ENCODE results near the gene PPM1D. TPM values are rescaled to one million over a fixed set of nuclear protein-coding genes. Genes with fewer than 3 reads are reported as not detected.
A peak's percentile ranks its signal among the peaks of the same experiment; 100 is the strongest.

Gene PPM1D
- total RNA-seq, 1 experiment from 2014 or later, result 10.4 TPM

DNA sequence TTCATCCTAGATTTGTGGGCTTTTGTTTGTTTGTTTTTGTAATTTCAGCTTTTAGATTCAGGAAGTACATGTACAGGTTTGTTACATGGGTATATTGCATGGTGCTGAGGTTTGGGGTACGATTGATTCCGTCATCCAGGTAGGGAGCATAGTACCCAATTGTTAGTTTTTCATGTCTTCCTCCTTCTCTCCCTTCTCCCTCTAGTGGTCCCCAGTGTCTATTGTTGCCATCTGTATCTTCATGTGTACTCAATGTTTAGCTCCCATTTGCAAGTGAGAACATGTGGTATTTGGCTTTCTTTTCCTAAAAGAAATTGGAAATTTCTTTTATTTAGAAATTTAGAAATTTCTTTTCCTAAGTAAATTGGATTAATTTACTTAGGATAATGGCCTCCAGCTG, 40.5 kb downstream of the PPM1D start:
- ChIA-PET CTCF (no interaction called here), POLR2A (ENCODE audit: unreplicated experiment) (no interaction called here)
- TF ChIP-seq CTCF (conservative IDR thresholded peaks at IDR 0.05) (peak; percentile 48), EZH2 (IDR thresholded peaks at IDR 0.05; ENCODE audit: low read depth) (no peak)
- BruUV-seq (replicated peaks), result no TSS peak
- peak in 1 of 2 experiments; percentile 35 for DNase-seq
- Histone ChIP-seq H3K4me1 (replicated peaks; ENCODE audit: insufficient read depth) (peaks cover 6% of the 10 kb centered on the region; the same call in 1 of the 2 replicates), H3K27me3 (ENCODE audit: insufficient read depth, low read depth) (no peaks in the 10 kb centered on the region), H3K79me2 (ENCODE audit: low read depth) (0 out of 2 replicates have a peak, but pooled peaks cover 5% of the 10 kb centered on the region), H3K27ac (no peak overlapping the region), H2AFZ (no peak overlapping the region), H3K36me3 (ENCODE audit: low read depth) (no peaks in the 10 kb centered on the region), H3K4me3 (no peak overlapping the region), H4K20me1 (ENCODE audit: insufficient read depth) (peaks cover 7% of the 10 kb centered on the region; the same call in 1 of the 2 replicates), H3K9me2 (ENCODE audit: insufficient read depth) (no peaks in the 10 kb centered on the region), H3K4me2 (no peak overlapping the region), H3K9me3 (ENCODE audit: insufficient read depth, low read depth) (no peaks in the 10 kb centered on the region), H3F3A (ENCODE audit: insufficient read depth, low read depth) (peaks cover 20% of the 10 kb centered on the region)
- intact Hi-C loops (cut with micrococcal nuclease; ENCODE audit: unreplicated experiment), result no loop called here

GRCh38 chr17:60641126-60641525, 41.1 kb downstream of the PPM1D start:
- DNase-seq, result no peak
- ChIA-PET CTCF (no interaction called here), POLR2A (ENCODE audit: unreplicated experiment) (no interaction called here)
- H3K27me3 ChIP-seq (ENCODE audit: insufficient read depth, low read depth), result no peaks in the 10 kb centered on the region
- 0 out of 2 replicates have a peak, but pooled peaks cover 5% of the 10 kb centered on the region for H3K79me2 ChIP-seq (ENCODE audit: low read depth)
- no peak overlapping the region for H3K4me3 ChIP-seq
- no peaks in the 10 kb centered on the region for H3K9me3 ChIP-seq (ENCODE audit: insufficient read depth, low read depth)
- no peak overlapping the region for H2AFZ ChIP-seq
- BruUV-seq (replicated peaks), result no TSS peak
- no peak overlapping the region for H3K27ac ChIP-seq
- H3K4me1 ChIP-seq (replicated peaks; ENCODE audit: insufficient read depth), result peaks cover 6% of the 10 kb centered on the region; the same call in 1 of the 2 replicates
- no peaks in the 10 kb centered on the region for H3K36me3 ChIP-seq (ENCODE audit: low read depth)
- H3K4me2 ChIP-seq, result no peak overlapping the region
- no peak for TF ChIP-seq CTCF (conservative IDR thresholded peaks at IDR 0.05)
- TF ChIP-seq EZH2 (IDR thresholded peaks at IDR 0.05; ENCODE audit: low read depth), result no peak
- H4K20me1 ChIP-seq (ENCODE audit: insufficient read depth), result peaks cover 7% of the 10 kb centered on the region; the same call in 1 of the 2 replicates
- intact Hi-C loops (cut with micrococcal nuclease; ENCODE audit: unreplicated experiment), result no loop called here
- H3K9me2 ChIP-seq (ENCODE audit: insufficient read depth), result no peaks in the 10 kb centered on the region
- H3F3A ChIP-seq (ENCODE audit: insufficient read depth, low read depth), result peaks cover 20% of the 10 kb centered on the region

DNA sequence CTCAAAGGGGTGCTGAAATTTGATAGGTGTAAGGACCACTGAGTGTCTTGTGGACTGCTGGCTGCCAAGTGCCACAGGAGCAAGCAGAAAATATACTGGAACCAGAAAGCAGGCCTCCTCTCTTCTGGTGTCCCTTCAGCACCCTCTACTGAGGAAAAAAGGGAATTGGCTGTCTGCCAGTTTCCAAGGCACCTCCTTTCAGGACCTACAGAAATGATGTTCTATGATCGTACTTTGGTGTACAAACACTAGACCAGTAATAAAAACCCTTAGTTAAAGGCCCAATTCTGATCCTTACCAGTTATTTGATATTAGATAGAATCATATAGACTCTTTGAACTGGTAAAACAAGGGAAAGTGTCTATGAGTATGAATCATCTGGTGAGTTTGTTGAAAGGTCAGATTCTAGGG, 41.8 kb downstream of the PPM1D start:
- ChIA-PET POLR2A (ENCODE audit: unreplicated experiment) (no interaction called here), CTCF (no interaction called here)
- H3K79me2 ChIP-seq (ENCODE audit: low read depth), result 0 out of 2 replicates have a peak, but pooled peaks cover 5% of the 10 kb centered on the region
- no peaks in the 10 kb centered on the region for H3K27me3 ChIP-seq (ENCODE audit: insufficient read depth, low read depth)
- no peak for TF ChIP-seq EZH2 (IDR thresholded peaks at IDR 0.05; ENCODE audit: low read depth)
- peak; percentile 68 for TF ChIP-seq CTCF (conservative IDR thresholded peaks at IDR 0.05)
- intact Hi-C loops (cut with micrococcal nuclease; ENCODE audit: unreplicated experiment), result no loop called here
- peaks cover 6% of the 10 kb centered on the region; the same call in 1 of the 2 replicates for H3K4me1 ChIP-seq (replicated peaks; ENCODE audit: insufficient read depth)
- 0 out of 2 replicates have a peak overlapping the region, but pooled peaks have one; percentile 0 for H3K27ac ChIP-seq
- H3K9me2 ChIP-seq (ENCODE audit: insufficient read depth), result no peaks in the 10 kb centered on the region
- H3K4me3 ChIP-seq, result no peak overlapping the region
- H4K20me1 ChIP-seq (ENCODE audit: insufficient read depth), result peaks cover 7% of the 10 kb centered on the region; the same call in 1 of the 2 replicates
- BruUV-seq (replicated peaks), result no TSS peak
- no peaks in the 10 kb centered on the region for H3K36me3 ChIP-seq (ENCODE audit: low read depth)
- H3F3A ChIP-seq (ENCODE audit: insufficient read depth, low read depth), result peaks cover 20% of the 10 kb centered on the region
- no peak overlapping the region for H3K4me2 ChIP-seq
- H2AFZ ChIP-seq, result no peak overlapping the region
- peak; percentile 48 to 49 for DNase-seq
- no peaks in the 10 kb centered on the region for H3K9me3 ChIP-seq (ENCODE audit: insufficient read depth, low read depth)

Measured in PC-9 (cell line).